Measurements from ENCODE around the gene COL3A1.

The COL3A1 gene

DNA sequence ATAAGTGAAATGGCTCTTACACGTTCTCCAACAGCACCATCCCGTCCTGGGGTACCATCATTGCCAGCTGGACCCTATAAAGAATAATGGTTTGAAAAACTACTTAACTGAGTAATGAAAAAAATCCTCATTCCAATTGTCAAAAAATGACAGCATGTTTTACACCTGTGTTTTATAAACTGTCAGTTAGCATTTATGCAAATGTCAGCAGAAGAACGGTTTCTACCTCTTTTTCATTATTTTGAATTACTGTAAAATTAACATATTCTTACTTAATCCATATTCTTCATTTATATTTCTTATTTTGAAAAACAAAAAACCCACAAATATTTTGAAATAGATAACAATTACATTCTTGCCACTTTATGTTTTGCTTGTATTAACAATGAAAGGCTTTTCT is 74.0 kb downstream of the COL3A1 start:
- no peak for DNase-seq (ENCODE audit: low read depth)
- TF ChIP-seq POLR2A (IDR thresholded peaks at IDR 0.05; ENCODE audit: extremely low read depth, insufficient read length) (no peak), MYC (IDR thresholded peaks at IDR 0.05; ENCODE audit: low read depth, low read length) (no peak)
- TF ChIP-seq, protein P1, sequence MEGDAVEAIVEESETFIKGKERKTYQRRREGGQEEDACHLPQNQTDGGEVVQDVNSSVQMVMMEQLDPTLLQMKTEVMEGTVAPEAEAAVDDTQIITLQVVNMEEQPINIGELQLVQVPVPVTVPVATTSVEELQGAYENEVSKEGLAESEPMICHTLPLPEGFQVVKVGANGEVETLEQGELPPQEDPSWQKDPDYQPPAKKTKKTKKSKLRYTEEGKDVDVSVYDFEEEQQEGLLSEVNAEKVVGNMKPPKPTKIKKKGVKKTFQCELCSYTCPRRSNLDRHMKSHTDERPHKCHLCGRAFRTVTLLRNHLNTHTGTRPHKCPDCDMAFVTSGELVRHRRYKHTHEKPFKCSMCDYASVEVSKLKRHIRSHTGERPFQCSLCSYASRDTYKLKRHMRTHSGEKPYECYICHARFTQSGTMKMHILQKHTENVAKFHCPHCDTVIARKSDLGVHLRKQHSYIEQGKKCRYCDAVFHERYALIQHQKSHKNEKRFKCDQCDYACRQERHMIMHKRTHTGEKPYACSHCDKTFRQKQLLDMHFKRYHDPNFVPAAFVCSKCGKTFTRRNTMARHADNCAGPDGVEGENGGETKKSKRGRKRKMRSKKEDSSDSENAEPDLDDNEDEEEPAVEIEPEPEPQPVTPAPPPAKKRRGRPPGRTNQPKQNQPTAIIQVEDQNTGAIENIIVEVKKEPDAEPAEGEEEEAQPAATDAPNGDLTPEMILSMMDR (IDR thresholded peaks at IDR 0.05; ENCODE audit: low read depth, low read length) = no peak
- TF ChIP-seq, protein P2, sequence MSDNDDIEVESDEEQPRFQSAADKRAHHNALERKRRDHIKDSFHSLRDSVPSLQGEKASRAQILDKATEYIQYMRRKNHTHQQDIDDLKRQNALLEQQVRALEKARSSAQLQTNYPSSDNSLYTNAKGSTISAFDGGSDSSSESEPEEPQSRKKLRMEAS (IDR thresholded peaks at IDR 0.05; ENCODE audit: low read depth, low read length) = no peak

GRCh38 chr2:189049709-189050164 is 75.6 kb downstream of the COL3A1 start:
- TF ChIP-seq POLR2A (IDR thresholded peaks at IDR 0.05; ENCODE audit: extremely low read depth, insufficient read length) (no peak), MYC (IDR thresholded peaks at IDR 0.05; ENCODE audit: low read depth, low read length) (no peak)
- TF ChIP-seq, protein P1 (IDR thresholded peaks at IDR 0.05; ENCODE audit: low read depth, low read length) = no peak
- TF ChIP-seq, protein P2 (IDR thresholded peaks at IDR 0.05; ENCODE audit: low read depth, low read length) = no peak
- no peak overlapping the region for H3K4me3 ChIP-seq (ENCODE audit: low read depth, low read length)
- DNase-seq (ENCODE audit: low read depth) = no peak

More for the DNA sequence above, 74.0 kb downstream of the COL3A1 start:
- no peak overlapping the region for H3K4me3 ChIP-seq (ENCODE audit: low read depth, low read length)

DNA sequence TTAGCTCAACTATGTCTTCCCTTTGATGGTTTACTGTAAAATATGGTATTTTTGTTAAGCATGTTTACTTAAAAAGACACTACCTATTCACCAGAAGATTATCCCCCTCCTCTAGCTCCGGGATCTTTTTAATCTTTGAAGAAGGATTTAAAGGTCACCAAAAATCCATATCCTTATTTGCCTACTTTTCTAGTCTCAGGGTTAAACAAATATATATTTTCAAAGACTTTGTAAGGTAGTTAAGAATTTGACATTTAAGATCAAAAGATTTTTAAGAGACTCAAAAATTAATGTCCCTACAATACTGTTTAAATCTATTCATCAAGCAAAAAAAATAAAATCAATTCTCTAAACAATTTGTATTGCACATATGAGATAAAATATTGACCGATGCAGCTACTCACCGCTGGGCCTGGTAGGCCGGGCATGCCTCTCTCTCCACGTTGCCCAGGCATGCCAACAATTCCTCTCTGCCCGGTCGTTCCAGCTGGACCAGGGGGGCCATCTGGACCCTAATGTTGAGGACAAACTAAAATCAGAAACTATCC is 76.1 kb downstream of the COL3A1 start:
- DNase-seq (ENCODE audit: low read depth) = no peak
- H3K4me3 ChIP-seq (ENCODE audit: low read depth, low read length) = no peak overlapping the region
- TF ChIP-seq, protein P2 (IDR thresholded peaks at IDR 0.05; ENCODE audit: low read depth, low read length) = no peak
- TF ChIP-seq, protein P1 (IDR thresholded peaks at IDR 0.05; ENCODE audit: low read depth, low read length) = no peak
- TF ChIP-seq MYC (IDR thresholded peaks at IDR 0.05; ENCODE audit: low read depth, low read length) (no peak), POLR2A (IDR thresholded peaks at IDR 0.05; ENCODE audit: extremely low read depth, insufficient read length) (no peak)

- no peak for DNase-seq (ENCODE audit: low read depth)
- no peak overlapping the region for H3K4me3 ChIP-seq (ENCODE audit: low read depth, low read length)
Observed at GRCh38 chr2:189056200-189057106, 82.3 kb downstream of the COL3A1 start.

DNA sequence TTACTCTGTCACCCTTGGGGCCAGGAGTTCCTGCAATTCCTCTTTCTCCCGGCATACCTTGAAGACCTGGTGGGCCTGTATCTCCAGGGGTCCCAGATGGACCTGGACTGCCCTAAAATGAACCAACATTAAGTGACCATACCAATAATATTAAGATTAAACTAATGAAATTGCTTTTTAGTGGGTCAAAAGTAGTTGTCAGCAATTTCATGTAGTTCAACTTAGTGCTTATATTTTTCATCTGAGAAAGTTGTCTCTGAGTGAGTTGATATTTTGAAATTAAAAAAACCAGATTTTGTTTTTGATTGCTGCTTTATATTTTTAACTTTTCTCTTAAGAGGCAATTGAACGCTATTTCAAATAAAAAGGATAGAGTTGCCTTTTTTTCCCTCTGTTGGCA is 83.1 kb downstream of the COL3A1 start:
- no peak overlapping the region for H3K4me3 ChIP-seq (ENCODE audit: low read depth, low read length)
- DNase-seq (ENCODE audit: low read depth) = no peak
- TF ChIP-seq, protein P1 (IDR thresholded peaks at IDR 0.05; ENCODE audit: low read depth, low read length) = no peak

More at GRCh38 chr2:189056200-189057106, 82.3 kb downstream of the COL3A1 start:
- TF ChIP-seq, protein P2 (IDR thresholded peaks at IDR 0.05; ENCODE audit: low read depth, low read length) = no peak
- TF ChIP-seq, protein P1 (IDR thresholded peaks at IDR 0.05; ENCODE audit: low read depth, low read length) = no peak
- TF ChIP-seq MYC (IDR thresholded peaks at IDR 0.05; ENCODE audit: low read depth, low read length) (no peak), POLR2A (IDR thresholded peaks at IDR 0.05; ENCODE audit: extremely low read depth, insufficient read length) (no peak)

Data from NB4 (cell line).